ENCODE data around the gene SELENON. TPM values are rescaled to one million over a fixed set of nuclear protein-coding genes. Genes with fewer than 3 reads are reported as not detected.

Gene SELENON
- polyA plus RNA-seq, 1 of the 3 experiments (the other 2 are of a cell fraction), result 56.2 TPM

- 88% methylated on average over 2 of the region's 2 CpGs for WGBS (ENCODE audit: low lambda C conversion rate)
- Histone ChIP-seq H3K27ac (ENCODE audit: low read depth in 2 of 2, low read length in 1 of 2) (no peak overlapping the region), H3K4me3 (ENCODE audit: low read depth in 2 of 2, low read length in 1 of 2) (no peak overlapping the region), H3K9me3 (no peaks in the 10 kb centered on the region), H3F3A (replicated peaks; ENCODE audit: insufficient read depth) (no peaks in the 10 kb centered on the region), H3K27me3 (ENCODE audit: insufficient read depth) (no peaks in the 10 kb centered on the region), H4K20me1 (ENCODE audit: insufficient read depth) (peaks cover 7% of the 10 kb centered on the region; the same call in 1 of the 2 replicates), H3K9me2 (no peaks in the 10 kb centered on the region), H3K4me1 (ENCODE audit: control insufficient read depth in 1 of 2, insufficient read depth in 2 of 2, low read depth in 1 of 2, low read length in 1 of 2) (peaks cover 0 to 13% of the 10 kb centered on the region in 2 experiments; a peak in 1 of 4 replicates), H3K79me2 (ENCODE audit: insufficient read depth) (peaks cover 35% of the 10 kb centered on the region), H3K9ac (no peak overlapping the region), H3K36me3 (replicated peaks in 1 of 2; ENCODE audit: control insufficient read depth in 1 of 2, insufficient read depth in 2 of 2, low read length in 1 of 2) (peaks cover 37 to 49% of the 10 kb centered on the region in 2 experiments), H2AFZ (ENCODE audit: low read depth) (no peak overlapping the region), H3K4me2 (no peak overlapping the region)
- no peak for TF ChIP-seq RXRA (IDR thresholded peaks at IDR 0.05; ENCODE audit: borderline replicate concordance, low read depth)
- TF ChIP-seq GABPA (IDR thresholded peaks at IDR 0.05; ENCODE audit: low read depth), result no peak
- no peak for TF ChIP-seq RFX5 (IDR thresholded peaks at IDR 0.05; ENCODE audit: low read length)
- TF ChIP-seq ELF1 (IDR thresholded peaks at IDR 0.05), result no peak
- ChIA-PET POLR2A (no interaction called here), CTCF (no interaction called here)
- DNase-seq, result no peak
These were observed 25.6 kb downstream of the SELENON start for GRCh38 chr1:25825605-25826004.

GRCh38 chr1:25826571-25826970 is 26.6 kb downstream of the SELENON start:
- Histone ChIP-seq H3K4me1 (ENCODE audit: control insufficient read depth in 1 of 2, insufficient read depth in 2 of 2, low read depth in 1 of 2, low read length in 1 of 2) (peaks cover 0 to 3% of the 10 kb centered on the region in 2 experiments; a peak in 1 of 4 replicates), H3K4me3 (ENCODE audit: low read depth in 2 of 2, low read length in 1 of 2) (no peak overlapping the region), H3K9me2 (no peaks in the 10 kb centered on the region), H3K79me2 (ENCODE audit: insufficient read depth) (peaks cover 26% of the 10 kb centered on the region), H3F3A (replicated peaks; ENCODE audit: insufficient read depth) (no peaks in the 10 kb centered on the region), H3K36me3 (replicated peaks in 1 of 2; ENCODE audit: control insufficient read depth in 1 of 2, insufficient read depth in 2 of 2, low read length in 1 of 2) (peaks cover 44 to 59% of the 10 kb centered on the region in 2 experiments), H3K4me2 (no peak overlapping the region), H4K20me1 (ENCODE audit: insufficient read depth) (peaks cover 2% of the 10 kb centered on the region; the same call in 1 of the 2 replicates), H2AFZ (ENCODE audit: low read depth) (no peak overlapping the region), H3K9ac (no peak overlapping the region), H3K9me3 (no peaks in the 10 kb centered on the region), H3K27me3 (ENCODE audit: insufficient read depth) (no peaks in the 10 kb centered on the region), H3K27ac (ENCODE audit: low read depth in 2 of 2, low read length in 1 of 2) (no peak overlapping the region)
- ChIA-PET POLR2A (no interaction called here), CTCF (interaction anchor here (1.0 to 1.3 kb wide), 3 partner anchors 9 to 306 kb away, joined by 3 to 5 read pairs (median 4); no protein-coding TSS in a partner anchor)
- DNase-seq, result no peak
- WGBS (ENCODE audit: low lambda C conversion rate), result 95% methylated on average over 9 of the region's 10 CpGs
- TF ChIP-seq IRF3 (IDR thresholded peaks at IDR 0.05; ENCODE audit: low read depth, low read length) (no peak), NRF1 (IDR thresholded peaks at IDR 0.05; ENCODE audit: low read depth, low read length) (no peak), CHD2 (IDR thresholded peaks at IDR 0.05; ENCODE audit: low read length, partially characterized antibody) (no peak), RCOR1 (IDR thresholded peaks at IDR 0.05; ENCODE audit: low read length) (no peak), SIN3A (IDR thresholded peaks at IDR 0.05; ENCODE audit: borderline replicate concordance, low read depth, low read length) (no peak), MEF2A (IDR thresholded peaks at IDR 0.05; ENCODE audit: borderline replicate concordance, low read depth) (no peak), TEAD4 (IDR thresholded peaks at IDR 0.05; ENCODE audit: borderline replicate concordance, insufficient read depth) (no peak), FOXM1 (IDR thresholded peaks at IDR 0.05; ENCODE audit: low read depth) (no peak), REST (IDR thresholded peaks at IDR 0.05; ENCODE audit: low read depth, low read length) (no peak), RAD21 (IDR thresholded peaks at IDR 0.05; ENCODE audit: low read length) (no peak), TCF12 (IDR thresholded peaks at IDR 0.05) (no peak), RXRA (IDR thresholded peaks at IDR 0.05; ENCODE audit: borderline replicate concordance, low read depth) (no peak), PBX3 (IDR thresholded peaks at IDR 0.05) (no peak), ELF1 (IDR thresholded peaks at IDR 0.05) (no peak), RFX5 (IDR thresholded peaks at IDR 0.05; ENCODE audit: low read length) (no peak)

Measured in SK-N-SH (cell line).